Measurements from ENCODE around the gene SLU7. TPM values are rescaled to one million over a fixed set of nuclear protein-coding genes. Genes with fewer than 3 reads are reported as not detected.

Gene SLU7
- polyA plus RNA-seq, 1 of the 3 experiments (the other 2 are of a cell fraction): 22.3 TPM

DNA sequence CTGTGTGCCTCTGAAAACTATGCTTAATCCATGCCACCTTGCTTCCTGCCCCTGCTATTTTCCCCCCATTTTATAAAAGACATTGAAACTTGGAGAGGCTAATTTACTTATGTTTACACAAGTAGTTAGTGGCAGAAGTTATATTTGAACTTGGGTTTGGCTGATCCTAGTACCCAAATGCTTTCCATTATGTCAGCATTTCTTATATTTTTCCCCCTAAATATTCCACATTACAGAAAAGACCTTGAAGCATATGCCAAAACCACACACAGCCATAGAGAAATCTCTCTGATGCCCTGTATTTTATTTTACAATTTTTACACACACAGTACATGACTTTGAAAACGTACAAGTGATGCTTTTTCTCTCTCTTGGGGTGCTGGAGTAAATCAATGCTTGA is 59.6 kb downstream of the SLU7 start:
- Histone ChIP-seq H2AFZ (ENCODE audit: low read depth) (no peak overlapping the region), H3K27ac (ENCODE audit: low read depth in 2 of 2, low read length in 1 of 2) (no peak overlapping the region), H3K4me1 (ENCODE audit: control insufficient read depth in 1 of 2, insufficient read depth in 2 of 2, low read depth in 1 of 2, low read length in 1 of 2) (peaks cover 0 to 12% of the 10 kb centered on the region in 2 experiments; a peak in 2 of 4 replicates), H4K20me1 (ENCODE audit: insufficient read depth) (no peaks in the 10 kb centered on the region), H3K9ac (no peak overlapping the region), H3K4me3 (ENCODE audit: low read depth in 2 of 2, low read length in 1 of 2) (no peak overlapping the region), H3K9me3 (no peaks in the 10 kb centered on the region), H3F3A (replicated peaks; ENCODE audit: insufficient read depth) (no peaks in the 10 kb centered on the region), H3K27me3 (ENCODE audit: insufficient read depth) (no peaks in the 10 kb centered on the region), H3K9me2 (no peaks in the 10 kb centered on the region), H3K36me3 (replicated peaks in 1 of 2; ENCODE audit: control insufficient read depth in 1 of 2, insufficient read depth in 2 of 2, low read length in 1 of 2) (no peaks in the 10 kb centered on the region), H3K79me2 (ENCODE audit: insufficient read depth) (no peaks in the 10 kb centered on the region), H3K4me2 (no peak overlapping the region)
- 50% methylated on average over 1 of the region's 1 CpG for WGBS (ENCODE audit: low lambda C conversion rate)
- DNase-seq: no peak
- TF ChIP-seq FOSL2 (IDR thresholded peaks at IDR 0.05; ENCODE audit: borderline replicate concordance, low read depth) (no peak), CHD2 (IDR thresholded peaks at IDR 0.05; ENCODE audit: low read length, partially characterized antibody) (no peak), RAD21 (IDR thresholded peaks at IDR 0.05; ENCODE audit: low read length) (no peak), TAF1 (IDR thresholded peaks at IDR 0.05; ENCODE audit: borderline replicate concordance, low read depth, low read length) (no peak), NRF1 (IDR thresholded peaks at IDR 0.05; ENCODE audit: low read depth, low read length) (no peak), TCF12 (IDR thresholded peaks at IDR 0.05) (no peak), RFX5 (IDR thresholded peaks at IDR 0.05; ENCODE audit: low read length) (no peak), JUND (IDR thresholded peaks at IDR 0.05) (no peak)
- POLR2A ChIA-PET: no interaction called here
- CTCF ChIA-PET: interaction anchor here (1.1 to 2.3 kb wide), 3 partner anchors 32 to 275 kb away, joined by 3 to 8 read pairs (median 4); no protein-coding TSS in a partner anchor

GRCh38 chr5:160357861-160358411 is 60.9 kb downstream of the SLU7 start:
- Histone ChIP-seq H3K9me2 (no peaks in the 10 kb centered on the region), H3K27ac (ENCODE audit: low read depth in 2 of 2, low read length in 1 of 2) (no peak overlapping the region), H3K4me2 (no peak overlapping the region), H3K4me3 (ENCODE audit: low read depth in 2 of 2, low read length in 1 of 2) (no peak overlapping the region), H4K20me1 (ENCODE audit: insufficient read depth) (no peaks in the 10 kb centered on the region), H3K4me1 (ENCODE audit: control insufficient read depth in 1 of 2, insufficient read depth in 2 of 2, low read depth in 1 of 2, low read length in 1 of 2) (peaks cover 0 to 7% of the 10 kb centered on the region in 2 experiments; a peak in 1 of 4 replicates), H3K9ac (no peak overlapping the region), H3K27me3 (ENCODE audit: insufficient read depth) (no peaks in the 10 kb centered on the region), H3K9me3 (no peaks in the 10 kb centered on the region), H2AFZ (ENCODE audit: low read depth) (no peak overlapping the region), H3K36me3 (replicated peaks in 1 of 2; ENCODE audit: control insufficient read depth in 1 of 2, insufficient read depth in 2 of 2, low read length in 1 of 2) (no peaks in the 10 kb centered on the region), H3K79me2 (ENCODE audit: insufficient read depth) (no peaks in the 10 kb centered on the region), H3F3A (replicated peaks; ENCODE audit: insufficient read depth) (no peaks in the 10 kb centered on the region)
- ChIA-PET POLR2A (no interaction called here), CTCF (interaction anchor here (1.4 to 2.3 kb wide), 3 partner anchors 13 to 146 kb away, joined by 4 to 10 read pairs (median 8); no protein-coding TSS in a partner anchor)
- no peak for DNase-seq
- TF ChIP-seq RAD21 (IDR thresholded peaks at IDR 0.05; ENCODE audit: low read length): no peak
- TF ChIP-seq, protein P1, sequence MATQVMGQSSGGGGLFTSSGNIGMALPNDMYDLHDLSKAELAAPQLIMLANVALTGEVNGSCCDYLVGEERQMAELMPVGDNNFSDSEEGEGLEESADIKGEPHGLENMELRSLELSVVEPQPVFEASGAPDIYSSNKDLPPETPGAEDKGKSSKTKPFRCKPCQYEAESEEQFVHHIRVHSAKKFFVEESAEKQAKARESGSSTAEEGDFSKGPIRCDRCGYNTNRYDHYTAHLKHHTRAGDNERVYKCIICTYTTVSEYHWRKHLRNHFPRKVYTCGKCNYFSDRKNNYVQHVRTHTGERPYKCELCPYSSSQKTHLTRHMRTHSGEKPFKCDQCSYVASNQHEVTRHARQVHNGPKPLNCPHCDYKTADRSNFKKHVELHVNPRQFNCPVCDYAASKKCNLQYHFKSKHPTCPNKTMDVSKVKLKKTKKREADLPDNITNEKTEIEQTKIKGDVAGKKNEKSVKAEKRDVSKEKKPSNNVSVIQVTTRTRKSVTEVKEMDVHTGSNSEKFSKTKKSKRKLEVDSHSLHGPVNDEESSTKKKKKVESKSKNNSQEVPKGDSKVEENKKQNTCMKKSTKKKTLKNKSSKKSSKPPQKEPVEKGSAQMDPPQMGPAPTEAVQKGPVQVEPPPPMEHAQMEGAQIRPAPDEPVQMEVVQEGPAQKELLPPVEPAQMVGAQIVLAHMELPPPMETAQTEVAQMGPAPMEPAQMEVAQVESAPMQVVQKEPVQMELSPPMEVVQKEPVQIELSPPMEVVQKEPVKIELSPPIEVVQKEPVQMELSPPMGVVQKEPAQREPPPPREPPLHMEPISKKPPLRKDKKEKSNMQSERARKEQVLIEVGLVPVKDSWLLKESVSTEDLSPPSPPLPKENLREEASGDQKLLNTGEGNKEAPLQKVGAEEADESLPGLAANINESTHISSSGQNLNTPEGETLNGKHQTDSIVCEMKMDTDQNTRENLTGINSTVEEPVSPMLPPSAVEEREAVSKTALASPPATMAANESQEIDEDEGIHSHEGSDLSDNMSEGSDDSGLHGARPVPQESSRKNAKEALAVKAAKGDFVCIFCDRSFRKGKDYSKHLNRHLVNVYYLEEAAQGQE (IDR thresholded peaks at IDR 0.05; ENCODE audit: low read depth, low read length): no peak
- no peak for TF ChIP-seq POLR2AphosphoS5 (IDR thresholded peaks at IDR 0.05; ENCODE audit: low read depth, low read length)
- TF ChIP-seq EZH2phosphoT487 (IDR thresholded peaks at IDR 0.05; ENCODE audit: borderline replicate concordance, low read depth): no peak
- TF ChIP-seq, protein P2, sequence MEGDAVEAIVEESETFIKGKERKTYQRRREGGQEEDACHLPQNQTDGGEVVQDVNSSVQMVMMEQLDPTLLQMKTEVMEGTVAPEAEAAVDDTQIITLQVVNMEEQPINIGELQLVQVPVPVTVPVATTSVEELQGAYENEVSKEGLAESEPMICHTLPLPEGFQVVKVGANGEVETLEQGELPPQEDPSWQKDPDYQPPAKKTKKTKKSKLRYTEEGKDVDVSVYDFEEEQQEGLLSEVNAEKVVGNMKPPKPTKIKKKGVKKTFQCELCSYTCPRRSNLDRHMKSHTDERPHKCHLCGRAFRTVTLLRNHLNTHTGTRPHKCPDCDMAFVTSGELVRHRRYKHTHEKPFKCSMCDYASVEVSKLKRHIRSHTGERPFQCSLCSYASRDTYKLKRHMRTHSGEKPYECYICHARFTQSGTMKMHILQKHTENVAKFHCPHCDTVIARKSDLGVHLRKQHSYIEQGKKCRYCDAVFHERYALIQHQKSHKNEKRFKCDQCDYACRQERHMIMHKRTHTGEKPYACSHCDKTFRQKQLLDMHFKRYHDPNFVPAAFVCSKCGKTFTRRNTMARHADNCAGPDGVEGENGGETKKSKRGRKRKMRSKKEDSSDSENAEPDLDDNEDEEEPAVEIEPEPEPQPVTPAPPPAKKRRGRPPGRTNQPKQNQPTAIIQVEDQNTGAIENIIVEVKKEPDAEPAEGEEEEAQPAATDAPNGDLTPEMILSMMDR (IDR thresholded peaks at IDR 0.05): no peak
- TF ChIP-seq GATA2 (CRISPR knock-in tag; IDR thresholded peaks at IDR 0.05): no peak
- no peak for TF ChIP-seq SMC3 (IDR thresholded peaks at IDR 0.05; ENCODE audit: low read depth, low read length)
- 78% methylated on average over 7 of the region's 7 CpGs for WGBS (ENCODE audit: low lambda C conversion rate)
